GM08714 (cell line): ENCODE data around the gene ANKIB1.
"Not testable (repeated sequence)": the region's sequence is repeated elsewhere in the genome, so short reads cannot be mapped to it uniquely, and the experiment has no call there.

Experiments
- H3K4me3 ChIP-seq: fragments of 200-500 bp; sonication (Bioruptor generic); 2 replicates; pipeline ENCODE4 v1.5.1; 2014; ENCODE audit warnings: mild to moderate bottlenecking, low read length, inconsistent platforms
- ZNF274 ChIP-seq: IDR thresholded peaks from 2 replicates; pipeline ENCODE4 v1.6.1; 2012; ENCODE audit warnings: mild to moderate bottlenecking, low read depth, low read length

ANKIB1 gene

DNA sequence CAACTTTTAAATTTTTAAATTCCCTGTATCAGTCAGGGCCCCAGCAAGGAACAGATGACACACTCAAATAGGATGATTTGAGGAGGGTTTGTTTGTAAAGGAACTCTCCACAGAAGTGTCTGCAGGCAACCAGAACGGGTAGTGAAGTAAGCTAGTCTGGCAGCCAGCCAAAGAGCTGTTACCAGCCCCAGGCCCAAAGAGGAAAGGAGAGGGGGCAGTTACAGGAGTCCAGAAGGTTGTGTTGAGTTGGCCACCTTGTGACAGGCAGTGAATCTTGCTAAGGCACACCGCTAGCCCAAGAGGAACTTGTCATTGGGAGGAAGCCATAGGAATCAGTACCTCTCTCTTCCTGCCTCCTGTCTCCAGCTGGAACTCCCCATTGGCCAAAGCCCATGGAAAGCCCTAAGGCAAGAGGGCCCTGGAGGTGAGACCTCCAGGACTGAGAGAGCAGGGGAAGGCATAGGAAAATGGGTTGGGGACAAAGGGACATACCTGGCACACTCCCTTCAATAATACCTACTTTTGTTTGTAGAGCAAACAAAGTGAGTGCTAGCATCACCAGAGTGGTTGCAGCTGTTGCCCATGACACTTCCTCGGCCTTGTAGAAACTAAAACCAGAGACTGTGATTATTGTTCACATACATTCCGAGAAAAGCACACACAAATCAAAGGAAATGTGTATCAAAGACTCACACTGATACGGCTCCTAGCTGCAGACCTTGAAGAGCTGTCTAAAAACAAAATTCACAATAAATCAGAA lies 176.1 kb downstream of the ANKIB1 start:
- H3K4me3 ChIP-seq = no peak overlapping the region
- TF ChIP-seq ZNF274 = no peak

DNA sequence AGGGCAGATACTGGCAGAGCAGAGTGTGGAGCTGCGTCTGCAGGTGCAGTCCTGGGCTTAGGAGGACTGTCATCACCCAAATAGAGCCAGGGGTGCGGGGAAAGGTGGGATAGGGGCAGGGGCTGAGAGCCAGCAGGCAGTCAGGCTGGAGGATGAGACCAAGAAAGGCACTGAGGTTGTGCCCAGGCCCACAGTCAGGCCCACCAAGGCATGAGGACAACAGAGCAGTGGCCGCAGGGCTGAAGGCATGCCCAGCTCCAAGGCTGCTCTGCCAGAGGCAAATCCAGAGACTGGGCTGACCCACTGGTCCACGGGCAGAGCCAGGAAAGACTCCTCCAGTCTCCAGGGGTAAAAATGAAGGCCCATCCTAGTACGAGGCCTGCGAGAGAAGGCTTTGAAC lies 177.2 kb downstream of the ANKIB1 start:
- no peak for TF ChIP-seq ZNF274
- H3K4me3 ChIP-seq = no peak overlapping the region

DNA sequence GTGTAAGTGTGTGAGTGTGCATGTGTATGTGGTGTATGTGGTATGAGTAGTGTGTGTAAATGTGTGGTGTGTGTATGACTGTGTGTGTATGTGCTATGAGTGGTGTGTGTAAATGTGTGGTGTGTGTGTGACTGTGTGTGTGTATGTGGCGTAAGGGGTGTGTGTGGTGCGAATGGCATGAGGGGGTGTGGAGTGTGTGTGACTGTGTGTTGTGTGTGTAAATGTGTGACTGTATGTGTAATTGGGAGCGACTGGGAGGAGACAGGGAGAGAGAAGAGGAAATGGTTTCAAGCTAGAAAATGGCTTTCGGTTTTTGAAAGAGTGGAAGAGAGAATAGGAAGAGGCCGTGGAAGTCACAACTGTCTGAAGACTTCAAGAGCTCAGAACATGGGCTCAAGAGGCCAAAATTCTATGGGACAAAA lies 177.9 kb downstream of the ANKIB1 start:
- no peak overlapping the region for H3K4me3 ChIP-seq
- no peak for TF ChIP-seq ZNF274

DNA sequence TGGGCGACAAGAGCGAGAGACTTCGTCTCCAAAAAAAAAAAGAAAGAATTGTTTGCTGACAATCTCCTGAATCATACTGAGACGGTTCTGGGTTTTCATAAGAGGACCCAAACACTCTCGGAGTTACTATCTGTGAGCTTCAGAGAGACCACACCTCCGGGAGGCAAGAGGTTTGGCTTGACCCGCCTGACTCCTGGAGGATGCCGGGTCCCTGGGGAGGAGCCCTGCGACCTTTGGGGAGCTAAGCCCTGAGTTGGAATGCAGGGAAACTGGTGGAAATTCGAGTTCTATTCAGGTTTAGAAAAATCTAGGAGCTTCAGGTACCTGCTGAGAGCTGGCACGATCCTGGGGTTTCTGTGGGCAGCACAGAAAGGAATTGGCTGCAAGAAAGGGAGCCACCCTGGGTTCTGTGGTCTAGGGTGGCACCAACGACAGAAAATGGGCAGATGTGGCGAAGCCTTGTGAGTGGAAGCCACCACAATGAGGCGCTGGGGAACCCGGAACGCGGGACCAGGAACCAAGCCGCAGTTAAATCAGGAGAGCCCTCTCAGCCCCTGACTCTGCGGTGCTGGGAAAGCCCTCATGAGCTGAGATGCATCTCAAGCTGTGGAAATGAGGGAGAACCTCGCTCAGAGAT lies 179.7 kb downstream of the ANKIB1 start:
- no peak overlapping the region; the same call in 1 of the 2 replicates for H3K4me3 ChIP-seq
- no peak for TF ChIP-seq ZNF274

DNA sequence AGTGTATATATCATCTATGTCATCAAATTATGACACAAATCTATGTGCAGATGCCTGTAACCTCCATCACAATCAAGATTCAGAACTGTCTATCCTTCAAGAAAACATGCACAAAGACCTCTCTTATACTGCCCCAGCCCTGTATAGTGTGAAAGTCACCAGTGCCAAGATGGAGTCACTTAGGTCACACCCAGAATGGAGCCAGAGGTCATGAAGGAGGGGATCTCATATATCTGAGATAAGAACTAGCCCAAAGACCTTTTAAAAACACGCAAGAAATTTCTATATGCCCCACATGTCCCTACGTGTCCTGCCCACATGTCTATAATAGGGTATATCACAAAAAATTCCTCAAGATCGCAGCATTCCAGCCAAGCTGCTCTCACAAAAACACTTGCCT lies 181.4 kb downstream of the ANKIB1 start:
- H3K4me3 ChIP-seq = no peak overlapping the region
- no peak for TF ChIP-seq ZNF274

DNA sequence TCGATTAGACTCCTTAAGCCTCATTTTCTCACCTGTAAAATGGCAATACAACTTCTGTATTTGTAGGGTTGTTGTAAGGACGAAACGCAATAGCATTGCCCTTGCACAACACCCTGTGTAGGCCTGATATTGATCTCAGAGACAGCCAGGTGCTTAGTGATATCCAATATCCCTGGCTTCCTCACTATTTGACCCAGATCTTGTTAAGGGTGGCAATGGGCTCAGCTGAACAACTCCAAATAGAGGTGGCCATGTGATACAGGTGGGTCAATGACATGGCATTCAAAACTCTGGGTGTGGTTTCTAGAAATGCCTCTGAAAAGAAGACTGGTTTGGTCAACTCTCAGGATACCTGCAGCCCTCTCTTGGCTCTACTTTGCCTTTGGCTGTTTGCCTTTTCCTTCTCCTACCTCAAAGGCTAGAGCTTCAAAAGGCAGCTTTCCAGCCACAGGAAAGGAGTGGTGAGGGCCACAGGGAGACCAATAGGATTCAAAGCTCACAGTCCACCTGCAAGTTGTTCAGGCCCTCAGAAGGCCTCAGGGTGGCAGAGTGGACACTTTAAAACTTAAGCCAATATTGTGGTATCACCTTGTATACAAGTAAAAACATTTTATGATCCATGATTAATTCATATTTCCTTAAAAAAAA lies 186.6 kb downstream of the ANKIB1 start:
- no peak overlapping the region for H3K4me3 ChIP-seq
- no peak for TF ChIP-seq ZNF274

DNA sequence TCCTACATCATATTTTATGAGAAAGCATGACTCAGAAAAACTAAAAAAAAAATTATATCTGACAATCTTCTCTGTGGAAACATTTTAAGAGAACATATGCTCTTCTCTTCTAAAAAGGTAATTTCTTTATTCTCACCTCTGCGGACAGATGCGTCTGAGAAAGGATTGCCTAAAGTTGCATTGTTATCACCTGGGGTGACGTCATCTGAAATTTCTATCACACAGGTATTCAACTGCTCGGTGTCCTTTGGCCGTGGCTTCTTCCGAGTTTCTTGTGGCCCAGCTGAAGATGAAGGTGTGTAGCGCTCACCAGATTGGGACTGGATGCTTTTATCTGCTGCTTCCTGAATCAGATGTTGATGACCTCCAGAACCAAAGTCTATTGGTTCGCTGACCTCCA lies 187.2 kb downstream of the ANKIB1 start:
- H3K4me3 ChIP-seq = no peak overlapping the region
- no peak for TF ChIP-seq ZNF274

DNA sequence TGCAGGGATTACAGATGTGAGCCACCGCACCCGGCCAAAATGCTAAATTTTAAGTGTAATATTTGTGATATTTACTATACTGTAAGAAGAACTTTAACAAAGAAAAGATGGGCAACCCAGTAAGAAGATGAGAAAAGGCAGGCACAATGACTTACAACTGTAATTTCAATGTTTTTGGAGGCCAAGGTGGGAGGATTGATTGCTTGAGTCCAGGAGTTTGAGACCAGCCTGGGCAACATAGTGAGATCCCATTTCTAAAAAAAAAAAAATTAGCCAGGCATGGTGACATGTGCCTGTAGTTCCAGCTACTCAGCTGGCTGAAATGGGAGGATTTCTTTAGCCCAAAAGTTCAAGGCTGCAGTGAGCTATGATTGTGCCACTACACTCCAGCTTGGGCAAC lies 189.8 kb downstream of the ANKIB1 start:
- no peak overlapping the region for H3K4me3 ChIP-seq
- no peak for TF ChIP-seq ZNF274

DNA sequence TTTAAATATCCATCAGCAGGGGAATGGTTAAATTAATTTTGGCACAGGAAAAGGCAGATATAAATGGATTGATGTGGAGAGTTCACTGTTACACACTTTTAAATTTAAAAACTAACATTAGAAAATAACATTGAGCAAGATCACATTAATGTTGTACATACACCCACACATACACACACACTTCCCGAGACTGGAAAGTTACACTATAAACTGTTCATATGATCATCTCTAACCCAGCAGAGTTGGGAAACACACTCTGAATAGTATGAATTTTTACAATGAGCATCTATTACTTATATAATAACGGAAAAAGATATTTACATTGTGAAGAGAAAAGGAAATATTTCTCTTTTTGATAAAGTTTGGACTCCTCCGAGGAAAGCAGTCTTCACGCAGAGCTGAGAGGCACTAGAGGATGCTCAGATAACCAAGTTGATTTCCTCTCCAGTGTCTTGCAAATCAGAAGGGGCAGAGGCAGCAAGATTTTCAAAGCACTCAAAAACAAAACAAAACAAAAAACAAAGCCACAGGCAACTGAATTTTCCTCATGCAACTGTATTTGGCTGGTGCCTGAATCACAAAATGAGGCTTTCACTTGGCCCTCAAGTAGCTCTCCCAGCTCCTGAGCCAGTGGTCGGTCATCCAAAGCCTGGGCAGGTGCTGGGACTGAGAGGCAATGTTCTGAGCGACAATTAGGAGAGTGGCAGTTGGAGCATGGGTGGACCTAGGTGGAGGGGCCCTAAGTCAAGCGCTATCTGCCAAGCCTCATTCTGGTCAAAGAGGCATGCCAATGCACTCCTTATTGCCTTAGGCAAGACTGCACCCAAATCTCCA lies 191.1 kb downstream of the ANKIB1 start:
- TF ChIP-seq ZNF274 = no peak
- no peak overlapping the region for H3K4me3 ChIP-seq

DNA sequence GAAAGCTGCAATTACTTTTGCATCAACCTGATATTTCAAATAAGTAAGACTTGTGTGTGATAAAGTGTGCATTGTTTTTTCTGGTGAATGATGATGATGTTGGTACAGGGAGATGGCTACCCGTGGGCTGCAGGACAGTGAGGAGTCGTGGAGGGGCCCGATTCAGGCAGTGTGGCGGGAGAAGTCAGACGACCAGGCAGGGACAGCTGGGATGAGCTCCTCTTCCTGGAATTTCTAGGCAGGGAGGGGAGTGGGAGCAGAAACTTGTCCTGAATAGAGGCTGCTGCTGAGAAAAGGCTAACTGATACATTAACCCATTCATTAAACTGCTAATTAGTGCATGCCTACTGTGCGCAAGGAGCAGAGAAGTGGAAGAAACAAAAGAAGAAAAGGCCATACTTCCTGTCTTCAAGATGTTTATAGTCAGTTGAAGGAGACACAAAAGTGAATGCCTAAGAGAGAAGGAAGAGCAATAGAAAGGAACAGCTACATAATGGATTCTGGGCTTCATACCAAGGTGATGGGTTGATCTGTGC lies 192.2 kb downstream of the ANKIB1 start:
- TF ChIP-seq ZNF274 = no peak
- H3K4me3 ChIP-seq = no peak overlapping the region

DNA sequence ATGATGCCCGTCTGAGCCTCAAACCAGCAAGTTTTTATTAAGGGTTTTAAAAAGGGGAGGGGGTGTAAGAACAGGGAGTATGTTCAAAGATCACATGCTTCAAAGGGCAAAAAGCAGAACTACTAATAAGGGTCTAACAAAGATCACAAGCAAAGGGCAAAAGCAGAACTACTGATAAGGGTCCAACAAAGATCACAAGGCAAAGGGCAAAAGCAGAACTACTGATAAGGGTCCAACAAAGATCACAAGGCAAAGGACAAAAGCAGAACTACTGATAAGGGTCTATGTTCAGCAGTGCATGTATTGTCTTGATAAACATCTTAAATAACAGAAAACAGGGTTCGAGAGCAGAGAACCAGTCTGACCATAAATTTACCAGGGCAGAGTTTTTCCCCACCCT lies 196.9 kb downstream of the ANKIB1 start:
- H3K4me3 ChIP-seq = not testable (repeated sequence)

DNA sequence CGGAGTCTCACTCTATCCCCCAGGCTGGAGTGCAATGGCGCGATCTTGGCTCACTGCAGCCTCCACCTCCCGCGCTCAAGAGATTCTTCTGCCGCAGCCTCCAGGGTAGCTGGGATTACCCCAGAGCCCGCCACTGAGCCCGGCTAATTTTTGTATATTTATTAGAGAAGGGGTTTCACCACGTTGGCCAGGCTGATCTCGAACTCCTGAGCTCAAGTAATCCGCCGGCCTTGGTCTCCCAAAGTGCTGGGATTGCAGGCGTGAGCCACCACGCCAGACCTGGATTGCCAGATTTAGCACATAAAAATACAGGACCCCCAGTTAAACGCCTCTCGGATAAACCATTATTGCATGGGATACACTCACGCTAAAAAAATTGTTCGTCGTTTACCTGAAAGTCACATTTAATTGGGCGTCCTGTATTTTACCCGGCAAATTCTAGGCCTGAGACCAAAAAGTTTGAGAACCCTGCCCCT lies 201.1 kb downstream of the ANKIB1 start:
- H3K4me3 ChIP-seq = peak overlapping the region; percentile 85; the same call in 1 of the 2 replicates
- no peak for TF ChIP-seq ZNF274

DNA sequence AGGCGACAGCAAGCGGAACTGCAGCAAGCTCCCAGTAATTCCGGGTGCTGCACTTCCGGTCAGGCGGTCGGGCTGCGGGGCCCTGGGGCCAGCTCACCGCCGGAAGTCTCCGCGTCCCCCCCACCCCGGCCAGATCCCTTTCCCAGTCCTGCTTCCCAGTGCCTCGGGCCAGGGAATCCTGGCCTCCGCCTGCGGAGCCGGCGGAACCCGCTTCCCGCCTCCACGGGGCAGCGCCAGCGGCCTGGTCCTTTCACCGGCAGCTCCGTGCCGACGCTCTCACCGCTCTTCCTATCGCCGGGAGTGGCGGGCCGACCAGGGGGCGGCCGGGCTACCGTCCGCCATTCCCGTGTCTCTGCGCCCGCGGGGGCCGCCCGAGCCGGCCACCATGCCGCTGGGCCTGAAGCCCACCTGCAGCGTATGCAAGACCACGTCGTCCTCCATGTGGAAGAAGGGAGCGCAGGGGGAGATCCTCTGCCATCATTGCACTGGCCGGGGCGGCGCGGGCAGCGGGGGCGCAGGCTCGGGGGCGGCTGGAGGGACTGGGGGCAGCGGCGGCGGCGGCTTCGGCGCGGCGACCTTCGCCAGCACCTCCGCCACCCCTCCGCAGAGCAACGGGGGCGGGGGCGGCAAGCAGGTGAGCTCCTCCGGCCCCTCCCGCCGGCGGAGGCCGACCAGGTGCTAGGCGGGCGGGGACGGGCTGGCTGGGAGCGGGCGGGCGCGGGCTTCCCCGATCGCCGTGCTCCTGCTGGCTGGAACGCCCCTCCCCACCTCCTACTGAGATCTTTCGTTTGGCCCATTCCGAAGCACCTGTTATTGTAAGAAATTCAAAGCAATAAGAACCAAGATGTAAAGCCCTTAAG lies 201.8 kb downstream of the ANKIB1 start, which contains the start of gene GATAD1:
Gene GATAD1, plus strand, starts transcription at position 138 of the 860 bp plus-strand sequence. Its CDS starts 248 bp downstream, at position 386.
- TF ChIP-seq ZNF274 = no peak
- H3K4me3 ChIP-seq = peak within 1 kb of the TSS; percentile 85
